Neural cell (in vitro differentiated cells): Measurements from ENCODE around the gene NUTF2. TPM values are rescaled to one million over a fixed set of nuclear protein-coding genes. Genes with fewer than 3 reads are reported as not detected.

Experiments used
- H2AFZ ChIP-seq: fragments of 200-600, 300-800 bp; sonication (generic), shearing (Covaris generic); 2 replicates; pipeline ENCODE4 v1.6.0; 2014; ENCODE audit warnings: low read depth, mild to moderate bottlenecking, antibody characterized with exemption, low read length, moderate library complexity
- H3F3A ChIP-seq: fragments of 200-600 bp; shearing (Covaris generic); 2 replicates; pipeline ENCODE4 v1.6.1; 2016; ENCODE audit warnings: mild to moderate bottlenecking, moderate library complexity, mixed read lengths, antibody characterized with exemption, low read length; ENCODE audit not compliant: insufficient read depth, poor library complexity, severe bottlenecking
- H3K27ac ChIP-seq: fragments of 200-600, 300-800 bp; sonication (generic), shearing (Covaris generic); 2 replicates; pipeline ENCODE4 v1.5.1; 2014; ENCODE audit warnings: mild to moderate bottlenecking, low read length, moderate library complexity
- H3K27me3 ChIP-seq: fragments of 300-800, 200-600 bp; sonication (generic), shearing (Covaris generic); 2 replicates; pipeline ENCODE4 v1.6.0; 2014; ENCODE audit warnings: mild to moderate bottlenecking, low read depth, low read length, moderate library complexity; ENCODE audit not compliant: insufficient read depth
- H3K36me3 ChIP-seq: fragments of 300-800, 200-600 bp; sonication (generic), shearing (Covaris generic); 2 replicates; pipeline ENCODE4 v1.5.1; 2014; ENCODE audit warnings: mild to moderate bottlenecking, antibody characterized with exemption, low read length, moderate library complexity; ENCODE audit not compliant: insufficient read depth
- H3K4me2 ChIP-seq: fragments of 300-800, 200-600 bp; sonication (generic), shearing (Covaris generic); 2 replicates; pipeline ENCODE4 v1.6.0; 2014; ENCODE audit warnings: mild to moderate bottlenecking, low read length
- H3K4me3 ChIP-seq: fragments of 300-800, 200-600 bp; sonication (generic), shearing (Covaris generic); 2 replicates; pipeline ENCODE4 v1.5.1; 2014; ENCODE audit warnings: mild to moderate bottlenecking, low read length, moderate library complexity
- H3K79me2 ChIP-seq: fragments of 200-600 bp; shearing (Covaris generic); replicated peaks from 2 replicates; pipeline ENCODE4 v1.6.0; 2014; ENCODE audit warnings: mild to moderate bottlenecking, low read length, moderate library complexity; ENCODE audit not compliant: insufficient read depth
- H3K9ac ChIP-seq: fragments of 300-800, 200-600 bp; sonication (generic), shearing (Covaris generic); 2 replicates; pipeline ENCODE4 v1.6.1; 2016; ENCODE audit warnings: mild to moderate bottlenecking, low read length, mixed read lengths
- H3K9me2 ChIP-seq: fragments of 200-600 bp; shearing (Covaris generic); 2 replicates; pipeline ENCODE4 v1.6.1; 2016; ENCODE audit warnings: mild to moderate bottlenecking, low read length, mixed read lengths; ENCODE audit not compliant: insufficient read depth
- H3K9me3 ChIP-seq: fragments of 200-600, 300-800 bp; sonication (generic), shearing (Covaris generic); 2 replicates; pipeline ENCODE4 v1.6.1; 2016; ENCODE audit warnings: mild to moderate bottlenecking, mixed run types, low read length, moderate library complexity, mixed read lengths
- H4K20me1 ChIP-seq: fragments of 200-600 bp; shearing (Covaris generic); 2 replicates; pipeline ENCODE4 v1.6.1; 2016; ENCODE audit warnings: mild to moderate bottlenecking, mixed run types; ENCODE audit not compliant: insufficient read depth
- CTCF ChIP-seq: fragments of 450-650 bp; IDR thresholded peaks from 2 replicates; pipeline ENCODE4 v1.5.1; 2014; ENCODE audit warnings: antibody characterized with exemption, mild to moderate bottlenecking, moderate library complexity; ENCODE audit not compliant: poor library complexity, severe bottlenecking
- EP300 ChIP-seq: fragments of 450-650 bp; conservative IDR thresholded peaks from 2 replicates; pipeline ENCODE4 v1.6.1; 2014; ENCODE audit warnings: antibody characterized with exemption, mild to moderate bottlenecking, moderate library complexity; ENCODE audit not compliant: poor library complexity, severe bottlenecking
- EZH2 ChIP-seq: fragments of 200-600, 300-800 bp; shearing (Covaris generic), sonication (generic); IDR thresholded peaks from 2 replicates; pipeline ENCODE4 v1.6.1; 2014; ENCODE audit warnings: antibody characterized with exemption, low read length, borderline replicate concordance, mild to moderate bottlenecking; ENCODE audit not compliant: insufficient read depth, poor library complexity, severe bottlenecking
- MXI1 ChIP-seq: fragments of 450-650 bp; conservative IDR thresholded peaks from 2 replicates; pipeline ENCODE4 v1.6.1; 2014; ENCODE audit warnings: antibody characterized with exemption, mild to moderate bottlenecking; ENCODE audit not compliant: poor library complexity, severe bottlenecking
- POLR2AphosphoS5 ChIP-seq: IDR thresholded peaks from 2 replicates; pipeline ENCODE4 v1.6.1; 2012
- RAD21 ChIP-seq: fragments of 450-650 bp; conservative IDR thresholded peaks from 2 replicates; pipeline ENCODE4 v1.6.1; 2014; ENCODE audit warnings: antibody characterized with exemption, mild to moderate bottlenecking, moderate library complexity
- SMC3 ChIP-seq: fragments of 450-650 bp; conservative IDR thresholded peaks from 2 replicates; pipeline ENCODE4 v1.6.1; 2014; ENCODE audit warnings: antibody characterized with exemption, mild to moderate bottlenecking, moderate library complexity; ENCODE audit not compliant: poor library complexity
- TAF1 ChIP-seq: IDR thresholded peaks from 2 replicates; pipeline ENCODE4 v1.6.1; 2012; ENCODE audit warnings: low read depth
- polyA plus RNA-seq: library from polyadenylated mRNA; depleted of rRNA; stranded (reverse); fragments of >200 nt; gene quantifications from 2 replicates; pipeline ENCODE4 v1.2.3, GENCODE V29; 2014
- TF ChIP-seq, protein P1 (sequence below): IDR thresholded peaks from 2 replicates; pipeline ENCODE4 v1.6.1; 2012; ENCODE audit warnings: borderline replicate concordance

Gene NUTF2
- polyA plus RNA-seq, 1 donor from 2014 or later: 98.6 TPM

- no peak overlapping the region for H2AFZ ChIP-seq
- no peaks in the 10 kb centered on the region for H4K20me1 ChIP-seq
- no peaks in the 10 kb centered on the region for H3K9me3 ChIP-seq
- no peaks in the 10 kb centered on the region for H3K27me3 ChIP-seq
- TF ChIP-seq EZH2 (no peak), RAD21 (no peak), SMC3 (no peak), POLR2AphosphoS5 (no peak), TAF1 (no peak), EP300 (no peak), MXI1 (no peak), CTCF (no peak)
- TF ChIP-seq, protein P1, sequence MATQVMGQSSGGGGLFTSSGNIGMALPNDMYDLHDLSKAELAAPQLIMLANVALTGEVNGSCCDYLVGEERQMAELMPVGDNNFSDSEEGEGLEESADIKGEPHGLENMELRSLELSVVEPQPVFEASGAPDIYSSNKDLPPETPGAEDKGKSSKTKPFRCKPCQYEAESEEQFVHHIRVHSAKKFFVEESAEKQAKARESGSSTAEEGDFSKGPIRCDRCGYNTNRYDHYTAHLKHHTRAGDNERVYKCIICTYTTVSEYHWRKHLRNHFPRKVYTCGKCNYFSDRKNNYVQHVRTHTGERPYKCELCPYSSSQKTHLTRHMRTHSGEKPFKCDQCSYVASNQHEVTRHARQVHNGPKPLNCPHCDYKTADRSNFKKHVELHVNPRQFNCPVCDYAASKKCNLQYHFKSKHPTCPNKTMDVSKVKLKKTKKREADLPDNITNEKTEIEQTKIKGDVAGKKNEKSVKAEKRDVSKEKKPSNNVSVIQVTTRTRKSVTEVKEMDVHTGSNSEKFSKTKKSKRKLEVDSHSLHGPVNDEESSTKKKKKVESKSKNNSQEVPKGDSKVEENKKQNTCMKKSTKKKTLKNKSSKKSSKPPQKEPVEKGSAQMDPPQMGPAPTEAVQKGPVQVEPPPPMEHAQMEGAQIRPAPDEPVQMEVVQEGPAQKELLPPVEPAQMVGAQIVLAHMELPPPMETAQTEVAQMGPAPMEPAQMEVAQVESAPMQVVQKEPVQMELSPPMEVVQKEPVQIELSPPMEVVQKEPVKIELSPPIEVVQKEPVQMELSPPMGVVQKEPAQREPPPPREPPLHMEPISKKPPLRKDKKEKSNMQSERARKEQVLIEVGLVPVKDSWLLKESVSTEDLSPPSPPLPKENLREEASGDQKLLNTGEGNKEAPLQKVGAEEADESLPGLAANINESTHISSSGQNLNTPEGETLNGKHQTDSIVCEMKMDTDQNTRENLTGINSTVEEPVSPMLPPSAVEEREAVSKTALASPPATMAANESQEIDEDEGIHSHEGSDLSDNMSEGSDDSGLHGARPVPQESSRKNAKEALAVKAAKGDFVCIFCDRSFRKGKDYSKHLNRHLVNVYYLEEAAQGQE: no peak
- peaks cover 8% of the 10 kb centered on the region for H3K36me3 ChIP-seq
- H3F3A ChIP-seq: no peaks in the 10 kb centered on the region
- H3K4me2 ChIP-seq: no peak overlapping the region
- no peaks in the 10 kb centered on the region for H3K9me2 ChIP-seq
- no peak overlapping the region for H3K9ac ChIP-seq
- no peak overlapping the region for H3K4me3 ChIP-seq
- H3K79me2 ChIP-seq: peaks cover under 1% of the 10 kb centered on the region
- H3K27ac ChIP-seq: no peak overlapping the region
Measured at GRCh38 chr16:67880584-67880983, 33.9 kb downstream of the NUTF2 start.

DNA sequence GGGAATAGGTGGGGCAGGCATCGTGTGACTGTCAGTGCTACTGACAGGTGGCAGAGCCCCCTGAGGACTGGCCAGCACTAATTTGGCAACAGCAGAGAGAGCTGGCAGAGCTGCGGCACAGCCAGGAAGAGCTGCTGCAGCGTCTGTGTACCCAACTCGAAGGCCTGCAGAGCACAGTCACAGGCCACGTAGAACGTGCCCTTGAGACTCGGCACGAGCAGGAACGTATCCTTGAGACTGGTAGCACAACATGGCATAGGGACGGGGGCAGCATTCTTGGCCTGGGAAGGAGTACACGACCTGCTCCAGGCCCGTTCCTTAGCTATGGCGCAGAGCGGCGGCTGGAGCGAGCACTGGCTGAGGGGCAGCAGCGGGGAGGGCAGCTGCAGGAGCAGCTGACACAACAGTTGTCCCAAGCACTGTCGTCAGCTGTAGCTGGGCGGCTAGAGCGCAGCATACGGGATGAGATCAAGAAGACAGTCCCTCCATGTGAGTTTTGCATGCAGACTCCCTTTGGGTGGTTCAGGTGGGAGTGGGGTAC, 35.0 kb downstream of the NUTF2 start:
- H3K36me3 ChIP-seq: peaks cover 8% of the 10 kb centered on the region
- no peak overlapping the region for H3K9ac ChIP-seq
- no peak overlapping the region for H3K4me3 ChIP-seq
- H4K20me1 ChIP-seq: no peaks in the 10 kb centered on the region
- H3K9me3 ChIP-seq: no peaks in the 10 kb centered on the region
- TF ChIP-seq SMC3 (no peak), EZH2 (no peak), MXI1 (no peak), CTCF (no peak)
- no peaks in the 10 kb centered on the region for H3F3A ChIP-seq
- no peaks in the 10 kb centered on the region for H3K9me2 ChIP-seq
- H3K27ac ChIP-seq: no peak overlapping the region
- no peak overlapping the region for H3K4me2 ChIP-seq
- no peak overlapping the region for H2AFZ ChIP-seq
- H3K27me3 ChIP-seq: no peaks in the 10 kb centered on the region
- no peaks in the 10 kb centered on the region for H3K79me2 ChIP-seq
